ENCODE results near the gene ARHGEF40.

GRCh38 chr14:21096438-21096837 lies 26.3 kb downstream of the ARHGEF40 start:
- TF ChIP-seq, protein P1, sequence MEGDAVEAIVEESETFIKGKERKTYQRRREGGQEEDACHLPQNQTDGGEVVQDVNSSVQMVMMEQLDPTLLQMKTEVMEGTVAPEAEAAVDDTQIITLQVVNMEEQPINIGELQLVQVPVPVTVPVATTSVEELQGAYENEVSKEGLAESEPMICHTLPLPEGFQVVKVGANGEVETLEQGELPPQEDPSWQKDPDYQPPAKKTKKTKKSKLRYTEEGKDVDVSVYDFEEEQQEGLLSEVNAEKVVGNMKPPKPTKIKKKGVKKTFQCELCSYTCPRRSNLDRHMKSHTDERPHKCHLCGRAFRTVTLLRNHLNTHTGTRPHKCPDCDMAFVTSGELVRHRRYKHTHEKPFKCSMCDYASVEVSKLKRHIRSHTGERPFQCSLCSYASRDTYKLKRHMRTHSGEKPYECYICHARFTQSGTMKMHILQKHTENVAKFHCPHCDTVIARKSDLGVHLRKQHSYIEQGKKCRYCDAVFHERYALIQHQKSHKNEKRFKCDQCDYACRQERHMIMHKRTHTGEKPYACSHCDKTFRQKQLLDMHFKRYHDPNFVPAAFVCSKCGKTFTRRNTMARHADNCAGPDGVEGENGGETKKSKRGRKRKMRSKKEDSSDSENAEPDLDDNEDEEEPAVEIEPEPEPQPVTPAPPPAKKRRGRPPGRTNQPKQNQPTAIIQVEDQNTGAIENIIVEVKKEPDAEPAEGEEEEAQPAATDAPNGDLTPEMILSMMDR (IDR thresholded peaks at IDR 0.05) = no peak
- no peak for TF ChIP-seq POLR2A (IDR thresholded peaks at IDR 0.05)

All from tibial nerve (tissue), 3 donors.